Neuronal stem cell (in vitro differentiated cells): ENCODE data around the gene GUCY1A1.

Source experiments
- DNase-seq: peaks from one replicate; pipeline ENCODE4 v3.0.0-alpha.2; 2013; ENCODE audit warnings: low spot score
- H2AFZ ChIP-seq: one replicate; pipeline ENCODE4 v1.6.1; 2013; ENCODE audit warnings: mild to moderate bottlenecking, low read length, inconsistent platforms
- H2AK5ac ChIP-seq: 2 replicates; pipeline ENCODE4 v1.6.1; 2013; ENCODE audit warnings: low read depth, mild to moderate bottlenecking, inconsistent platforms, low read length, moderate library complexity, mixed read lengths
- H2BK120ac ChIP-seq: 2 replicates; pipeline ENCODE4 v1.6.1; 2013; ENCODE audit warnings: low read depth, mild to moderate bottlenecking, inconsistent platforms, low read length, moderate library complexity, mixed read lengths
- H2BK12ac ChIP-seq: one replicate; pipeline ENCODE4 v1.6.1; 2013; ENCODE audit warnings: low read length, inconsistent platforms
- H2BK15ac ChIP-seq: 2 replicates; pipeline ENCODE4 v1.6.1; 2013; ENCODE audit warnings: mild to moderate bottlenecking, low read length, inconsistent platforms, mixed read lengths
- H2BK5ac ChIP-seq: one replicate; pipeline ENCODE4 v1.6.1; 2013; ENCODE audit warnings: inconsistent platforms, mild to moderate bottlenecking, low read length, moderate library complexity
- H3K14ac ChIP-seq: one replicate; pipeline ENCODE4 v1.6.1; 2013; ENCODE audit warnings: low read length, inconsistent platforms
- H3K18ac ChIP-seq: 2 replicates; pipeline ENCODE4 v1.6.1; 2013; ENCODE audit warnings: low read length, inconsistent platforms
- H3K23ac ChIP-seq: 2 replicates; pipeline ENCODE4 v1.6.1; 2013; ENCODE audit warnings: low read depth, mild to moderate bottlenecking, mixed read lengths, low read length, inconsistent platforms; ENCODE audit not compliant: poor library complexity
- H3K27ac ChIP-seq: replicated peaks from 3 replicates; pipeline ENCODE4 v1.5.1; 2013; ENCODE audit warnings: low read length, inconsistent platforms
- H3K27me3 ChIP-seq, 3 experiments: 2 replicates each; pipeline ENCODE4 v1.6.1; 2013; ENCODE audit warnings: low read length in 3 of 3, mild to moderate bottlenecking in 2 of 3, inconsistent platforms in 1 of 3, low read depth in 1 of 3, mixed read lengths in 1 of 3, moderate library complexity in 1 of 3; ENCODE audit not compliant: control insufficient read depth in 3 of 3, insufficient read depth in 3 of 3
- H3K36me3 ChIP-seq, 2 donors: replicated peaks in 1 of 2; 2 replicates each; pipeline ENCODE4 v1.6.1; 2013; ENCODE audit warnings: low read length in 2 of 2; ENCODE audit not compliant: control insufficient read depth in 2 of 2, insufficient read depth in 2 of 2
- H3K4ac ChIP-seq: 2 replicates; pipeline ENCODE4 v1.6.1; 2013; ENCODE audit warnings: inconsistent platforms, mild to moderate bottlenecking, low read length, moderate library complexity
- H3K4me1 ChIP-seq, 2 donors: 1 replicate in 1 of 2; 2 replicates in 1 of 2; pipeline ENCODE4 v1.6.1; 2013; ENCODE audit warnings: low read length in 2 of 2, low read depth in 1 of 2; ENCODE audit not compliant: control insufficient read depth in 2 of 2, insufficient read depth in 1 of 2
- H3K4me2 ChIP-seq: one replicate; pipeline ENCODE4 v1.6.1; 2013; ENCODE audit warnings: mild to moderate bottlenecking, low read length, inconsistent platforms; ENCODE audit not compliant: insufficient read depth, poor library complexity, severe bottlenecking
- H3K4me3 ChIP-seq, 2 donors: 2 replicates each; pipeline ENCODE4 v1.5.1; 2013; ENCODE audit warnings: low read length in 2 of 2, mild to moderate bottlenecking in 2 of 2, inconsistent platforms in 1 of 2, moderate library complexity in 1 of 2
- H3K79me1 ChIP-seq: one replicate; pipeline ENCODE4 v1.6.1; 2013; ENCODE audit warnings: low read depth, mild to moderate bottlenecking, inconsistent platforms, low read length, moderate library complexity
- H3K9ac ChIP-seq: one replicate; pipeline ENCODE4 v1.6.1; 2013; ENCODE audit warnings: mild to moderate bottlenecking, low read depth, low read length, inconsistent platforms; ENCODE audit not compliant: poor library complexity
- H3K9me3 ChIP-seq, 2 donors: replicated peaks in 1 of 2; 2 replicates each; pipeline versions ENCODE3 to v1.6.1; 2013; ENCODE audit warnings: low read length in 2 of 2, mild to moderate bottlenecking in 2 of 2, inconsistent platforms in 1 of 2, low read depth in 1 of 2, mixed read lengths in 1 of 2, moderate library complexity in 1 of 2; ENCODE audit not compliant: control insufficient read depth in 2 of 2, insufficient read depth in 1 of 2
- H4K8ac ChIP-seq: one replicate; pipeline ENCODE4 v1.6.1; 2013; ENCODE audit warnings: low read depth, mild to moderate bottlenecking, inconsistent platforms, low read length, moderate library complexity
- H4K91ac ChIP-seq: one replicate; pipeline ENCODE4 v1.6.1; 2013; ENCODE audit warnings: low read length, low read depth, mild to moderate bottlenecking, inconsistent platforms; ENCODE audit not compliant: poor library complexity
- WGBS, 2 donors: extraction: QIAGEN DNeasy Blood & Tissue Kit; methylation state at CpG; one replicate each; pipeline ENCODE4 v1.1.7; 2013; ENCODE audit warnings: missing lambda C conversion rate in 2 of 2, mixed read lengths in 1 of 2; ENCODE audit not compliant: insufficient read length in 2 of 2, insufficient replicate concordance in 1 of 2; ENCODE audit errors: extremely low coverage in 2 of 2; 5-methylcytosine and 5-hydroxymethylcytosine counted together

Gene GUCY1A1

GRCh38 chr4:155751569-155751968, 84.9 kb downstream of the GUCY1A1 start:
- Histone ChIP-seq H4K91ac (no peak overlapping the region), H3K18ac (no peak overlapping the region), H2AFZ (no peak overlapping the region), H3K4me3 (no peak overlapping the region), H3K4me1 (no peaks in the 10 kb centered on the region), H3K4ac (no peak overlapping the region), H4K8ac (no peak overlapping the region), H3K27me3 (no peaks in the 10 kb centered on the region), H2BK5ac (no peak overlapping the region), H3K9ac (no peak overlapping the region), H2AK5ac (no peak overlapping the region), H2BK15ac (no peak overlapping the region), H2BK120ac (no peak overlapping the region), H3K9me3 (no peaks in the 10 kb centered on the region), H2BK12ac (no peak overlapping the region), H3K4me2 (no peak overlapping the region), H3K79me1 (no peaks in the 10 kb centered on the region), H3K23ac (no peak overlapping the region), H3K27ac (no peak overlapping the region), H3K14ac (no peak overlapping the region), H3K36me3 (no peaks in the 10 kb centered on the region)
- WGBS, 2 donors, result no CpG with 5 or more reads among the region's 5 CpGs
- no peak for DNase-seq

GRCh38 chr4:155757745-155758265, 91.2 kb downstream of the GUCY1A1 start:
- Histone ChIP-seq H3K9ac (no peak overlapping the region), H3K9me3 (no peaks in the 10 kb centered on the region), H3K4me2 (no peak overlapping the region), H3K36me3 (no peaks in the 10 kb centered on the region), H4K8ac (no peak overlapping the region), H2BK12ac (no peak overlapping the region), H2BK15ac (no peak overlapping the region), H3K4ac (no peak overlapping the region), H3K4me3 (no peak overlapping the region), H3K23ac (no peak overlapping the region), H2AFZ (peak overlapping the region; percentile 100), H3K27ac (no peak overlapping the region), H2AK5ac (no peak overlapping the region), H3K18ac (no peak overlapping the region), H2BK120ac (no peak overlapping the region), H3K14ac (no peak overlapping the region), H2BK5ac (no peak overlapping the region), H4K91ac (no peak overlapping the region), H3K4me1 (peaks cover 0 to 4% of the 10 kb centered on the region in 2 donors), H3K79me1 (peaks cover 3% of the 10 kb centered on the region), H3K27me3 (no peaks in the 10 kb centered on the region)
- no peak for DNase-seq
- no CpG with 5 or more reads among the region's 1 CpG for WGBS, 2 donors

DNA sequence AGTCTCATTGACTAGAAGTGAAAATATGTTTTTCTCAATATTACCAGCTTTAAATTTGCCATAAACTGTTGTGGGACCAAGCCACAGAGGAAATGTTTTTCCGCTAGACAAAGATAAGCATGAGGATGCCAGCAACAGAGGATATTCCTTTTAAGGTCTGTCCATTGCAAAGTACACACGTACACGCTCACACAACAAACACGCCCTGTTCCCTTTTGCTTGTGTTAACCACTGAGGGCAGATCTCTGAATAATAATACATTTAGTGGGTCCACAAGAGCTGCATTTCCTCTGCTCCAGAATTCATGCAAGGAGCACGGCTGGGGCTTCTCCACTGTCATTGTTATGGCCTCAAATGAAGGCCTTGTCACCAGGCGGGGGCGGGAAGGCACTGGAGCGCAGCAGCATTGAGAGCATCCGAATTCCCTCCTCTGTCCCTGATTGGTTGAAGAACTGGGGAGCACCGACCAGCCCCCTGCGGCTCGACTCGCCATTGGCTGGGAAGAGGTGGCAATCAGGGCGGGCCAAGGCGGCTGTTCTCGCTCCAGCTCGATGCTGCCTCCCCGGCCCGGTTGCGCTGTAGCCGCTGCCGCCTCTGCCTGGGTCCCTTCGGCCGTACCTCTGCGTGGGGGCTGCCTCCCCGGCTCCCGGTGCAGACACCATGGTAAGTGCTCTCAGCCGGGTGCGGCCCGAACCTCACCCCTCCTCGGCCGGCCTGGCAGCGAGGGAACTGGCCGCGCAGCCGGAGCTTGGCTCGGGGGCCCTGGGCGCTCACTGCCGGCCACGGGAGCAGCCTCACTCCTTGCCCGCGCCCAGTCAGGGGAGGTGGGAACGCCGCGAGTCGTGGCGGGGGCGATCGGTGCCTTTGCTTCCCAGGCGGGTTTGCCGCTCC, 92.1 kb downstream of the GUCY1A1 start, which contains the start of gene GUCY1B1:
Gene GUCY1B1, plus strand, starts transcription at position 541 of the 891 bp plus-strand sequence. Its CDS starts 120 bp downstream, at position 661.
- peak within 1 kb of the TSS; percentile 85 for H3K4me2 ChIP-seq
- H2AK5ac ChIP-seq, result no peak within 1 kb of the TSS
- peak within 1 kb of the TSS; percentile 100 for H2BK15ac ChIP-seq
- no peak within 1 kb of the TSS for H4K8ac ChIP-seq
- no peak within 1 kb of the TSS for H4K91ac ChIP-seq
- no peaks in the 10 kb centered on the region for H3K9me3 ChIP-seq
- H2AFZ ChIP-seq, result peak within 1 kb of the TSS; percentile 100
- H3K4me1 ChIP-seq, result peaks cover 0 to 4% of the 10 kb centered on the region in 2 donors
- peak; percentile 85 for DNase-seq
- peak within 1 kb of the TSS; percentile 98 for H2BK12ac ChIP-seq
- peak within 1 kb of the TSS; percentile 68 to 88 for H3K4me3 ChIP-seq
- peak within 1 kb of the TSS; percentile 99 for H3K18ac ChIP-seq
- no peak within 1 kb of the TSS for H3K4ac ChIP-seq
- peak within 1 kb of the TSS; percentile 31 for H2BK120ac ChIP-seq
- no peaks in the 10 kb centered on the region for H3K36me3 ChIP-seq
- H2BK5ac ChIP-seq, result peak within 1 kb of the TSS; percentile 98
- peaks cover 3% of the 10 kb centered on the region for H3K79me1 ChIP-seq
- peak within 1 kb of the TSS; percentile 37 for H3K23ac ChIP-seq
- H3K27ac ChIP-seq, result peak within 1 kb of the TSS; percentile 72
- no peaks in the 10 kb centered on the region for H3K27me3 ChIP-seq
- H3K9ac ChIP-seq, result peak within 1 kb of the TSS; percentile 94
- H3K14ac ChIP-seq, result peak within 1 kb of the TSS; percentile 47
- WGBS, 2 donors, result no CpG with 5 or more reads among the region's 51 CpGs
